ENCODE measurements around the gene TAF4B.
"Not testable (repeated sequence)": the region's sequence is repeated elsewhere in the genome, so short reads cannot be mapped to it uniquely, and the experiment has no call there.

TAF4B gene

GRCh38 chr18:26237363-26237762, 11.1 kb downstream of the TAF4B start:
- in situ Hi-C loops (cut with MboI; ENCODE audit: low sequenced_read_pairs), result not testable (repeated sequence)

- in situ Hi-C loops (cut with MboI; ENCODE audit: low sequenced_read_pairs), result not testable (repeated sequence)
Measured at GRCh38 chr18:26238718-26239117, 12.5 kb downstream of the TAF4B start.

- in situ Hi-C loops (cut with MboI; ENCODE audit: low sequenced_read_pairs), result not testable (repeated sequence)
Measured at GRCh38 chr18:26242392-26242791, 16.1 kb downstream of the TAF4B start.

GRCh38 chr18:26245434-26245833, 19.2 kb downstream of the TAF4B start:
- in situ Hi-C loops (cut with MboI; ENCODE audit: low sequenced_read_pairs), result not testable (repeated sequence)

- in situ Hi-C loops (cut with MboI; ENCODE audit: low sequenced_read_pairs), result no loop called here
Measured at GRCh38 chr18:26252411-26252810, 26.2 kb downstream of the TAF4B start.

GRCh38 chr18:26254808-26255207, 28.6 kb downstream of the TAF4B start:
- in situ Hi-C loops (cut with MboI; ENCODE audit: low sequenced_read_pairs), result not testable (repeated sequence)

GRCh38 chr18:26255695-26256622, 29.7 kb downstream of the TAF4B start:
- in situ Hi-C loops (cut with MboI; ENCODE audit: low sequenced_read_pairs), result no loop called here

- in situ Hi-C loops (cut with MboI; ENCODE audit: low sequenced_read_pairs), result no loop called here
Measured at GRCh38 chr18:26258711-26259110, 32.5 kb downstream of the TAF4B start.

GRCh38 chr18:26259416-26259815, 33.2 kb downstream of the TAF4B start:
- in situ Hi-C loops (cut with MboI; ENCODE audit: low sequenced_read_pairs), result not testable (repeated sequence)

GRCh38 chr18:26262156-26262555, 35.9 kb downstream of the TAF4B start:
- in situ Hi-C loops (cut with MboI; ENCODE audit: low sequenced_read_pairs), result no loop called here

- in situ Hi-C loops (cut with MboI; ENCODE audit: low sequenced_read_pairs), result no loop called here
Measured at GRCh38 chr18:26267357-26267930, 41.2 kb downstream of the TAF4B start.

- in situ Hi-C loops (cut with MboI; ENCODE audit: low sequenced_read_pairs), result no loop called here
Measured at GRCh38 chr18:26268454-26268853, 42.2 kb downstream of the TAF4B start.

- in situ Hi-C loops (cut with MboI; ENCODE audit: low sequenced_read_pairs), result no loop called here
Measured at GRCh38 chr18:26271917-26272549, 45.8 kb downstream of the TAF4B start.

- in situ Hi-C loops (cut with MboI; ENCODE audit: low sequenced_read_pairs), result no loop called here
Measured at GRCh38 chr18:26277374-26277773, 51.1 kb downstream of the TAF4B start.

- in situ Hi-C loops (cut with MboI; ENCODE audit: low sequenced_read_pairs), result no loop called here
Measured at GRCh38 chr18:26279428-26279827, 53.2 kb downstream of the TAF4B start.

- in situ Hi-C loops (cut with MboI; ENCODE audit: low sequenced_read_pairs), result no loop called here
Measured at GRCh38 chr18:26286008-26286407, 59.8 kb downstream of the TAF4B start.

GRCh38 chr18:26287644-26288043, 61.4 kb downstream of the TAF4B start:
- in situ Hi-C loops (cut with MboI; ENCODE audit: low sequenced_read_pairs), result no loop called here

GRCh38 chr18:26290385-26290784, 64.1 kb downstream of the TAF4B start:
- in situ Hi-C loops (cut with MboI; ENCODE audit: low sequenced_read_pairs), result no loop called here

- in situ Hi-C loops (cut with MboI; ENCODE audit: low sequenced_read_pairs), result no loop called here
Measured at GRCh38 chr18:26293982-26294381, 67.7 kb downstream of the TAF4B start.

- in situ Hi-C loops (cut with MboI; ENCODE audit: low sequenced_read_pairs), result no loop called here
Measured at GRCh38 chr18:26298107-26298506, 71.9 kb downstream of the TAF4B start.

- in situ Hi-C loops (cut with MboI; ENCODE audit: low sequenced_read_pairs), result no loop called here
Measured at GRCh38 chr18:26301681-26302080, 75.4 kb downstream of the TAF4B start.

- in situ Hi-C loops (cut with MboI; ENCODE audit: low sequenced_read_pairs), result not testable (repeated sequence)
Measured at GRCh38 chr18:26303222-26303621, 77.0 kb downstream of the TAF4B start.

All from hTERT RPE-1 (cell line).